Natural killer cell (primary cell): ENCODE data around the gene CIAPIN1. TPM values are rescaled to one million over a fixed set of nuclear protein-coding genes. Genes with fewer than 3 reads are reported as not detected.

Experiments
- ATAC-seq, 3 donors: fragments of 150-1000 bp in 2 of 3; fragments of 200-7000 bp in 1 of 3; cut with Tn5 transposase; 1 replicate in 1 of 3; 2 replicates in 2 of 3; pipeline ENCODE4 v1.10.0; 2021; ENCODE audit warnings: mild to moderate bottlenecking in 2 of 3, moderate library complexity in 2 of 3
- DNase-seq, 2 donors: peaks; one replicate each; pipeline versions ENCODE4 v3.0.0 to v3.0.0-alpha.2; 2013 to 2021; ENCODE audit warnings: mixed read lengths in 1 of 2
- H3K27ac ChIP-seq: one replicate; pipeline ENCODE4 v1.5.1; 2013; ENCODE audit warnings: mild to moderate bottlenecking, low read length
- H3K27me3 ChIP-seq: one replicate; pipeline ENCODE4 v1.6.1; 2013; ENCODE audit warnings: low read length; ENCODE audit not compliant: control insufficient read depth, insufficient read depth
- H3K36me3 ChIP-seq: one replicate; pipeline ENCODE4 v1.6.1; 2013; ENCODE audit warnings: low read length; ENCODE audit not compliant: control insufficient read depth, insufficient read depth
- H3K4me1 ChIP-seq: one replicate; pipeline ENCODE4 v1.6.1; 2013; ENCODE audit warnings: low read length; ENCODE audit not compliant: control insufficient read depth, insufficient read depth
- H3K4me3 ChIP-seq: one replicate; pipeline ENCODE4 v1.5.1; 2013; ENCODE audit warnings: low read length
- H3K9me3 ChIP-seq: one replicate; pipeline ENCODE4 v1.6.1; 2013; ENCODE audit warnings: low read length; ENCODE audit not compliant: control insufficient read depth, insufficient read depth
- H3K27ac Mint-ChIP-seq, 2 donors: one replicate each; pipeline ENCODE4 v1.8.0; 2022; ENCODE audit warnings: mild to moderate bottlenecking in 2 of 2, mixed read lengths in 2 of 2, moderate library complexity in 1 of 2
- H3K27me3 Mint-ChIP-seq, 2 donors: one replicate each; pipeline ENCODE4 v1.8.0; 2022; ENCODE audit warnings: low read depth in 2 of 2, mixed read lengths in 2 of 2
- H3K36me3 Mint-ChIP-seq: one replicate; pipeline ENCODE4 v1.8.0; 2022; ENCODE audit warnings: mixed read lengths
- H3K4me1 Mint-ChIP-seq, 2 donors: one replicate each; pipeline ENCODE4 v1.8.0; 2022; ENCODE audit warnings: mixed read lengths in 2 of 2
- H3K4me3 Mint-ChIP-seq: one replicate; pipeline ENCODE4 v1.8.0; 2022; ENCODE audit warnings: mild to moderate bottlenecking, moderate library complexity, mixed read lengths
- H3K9me3 Mint-ChIP-seq, 2 donors: one replicate each; pipeline ENCODE4 v1.8.0; 2022; ENCODE audit warnings: mixed read lengths in 2 of 2
- CTCF ChIP-seq: fragments of 200-600 bp; IDR thresholded peaks from one replicate; pipeline ENCODE4 v1.8.0; 2022; ENCODE audit warnings: antibody characterized with exemption
- WGBS: methylation state at CpG from one replicate; pipeline ENCODE4 v1.1.7; 2013; ENCODE audit warnings: missing lambda C conversion rate; ENCODE audit not compliant: insufficient coverage; 5-methylcytosine and 5-hydroxymethylcytosine counted together
- intact Hi-C: fragments of 100-400 bp; cut with micrococcal nuclease; formaldehyde crosslinking; loops from one replicate; pipeline ENCODE4 v1.14.2; 2022
- total RNA-seq, 4 donors: library from RNA; stranded (reverse); fragments of 120-200 nt in 1 of 4; gene quantifications; one replicate each; pipeline versions ENCODE4 v1.2.3 to v1.2.4, GENCODE V29; 2013 to 2022

Gene CIAPIN1
- total RNA-seq, 3 donors from 2014 or later (not counting 1 experiment from before 2014, with no cell fraction given) = 41.1 to 48.8 (median 42.9) TPM

- Mint-ChIP-seq H3K4me3 (no peak overlapping the region), H3K27ac (no peak overlapping the region), H3K27me3 (peaks cover 0 to 17% of the 10 kb centered on the region in 2 donors), H3K4me1 (no peaks in the 10 kb centered on the region), H3K36me3 (no peaks in the 10 kb centered on the region), H3K9me3 (no peaks in the 10 kb centered on the region)
- ATAC-seq (no peak), DNase-seq (no peak)
- no peak for TF ChIP-seq CTCF
- intact Hi-C loops = no loop called here
- Histone ChIP-seq H3K27ac (no peak overlapping the region), H3K9me3 (no peaks in the 10 kb centered on the region), H3K4me1 (peaks cover 14% of the 10 kb centered on the region), H3K4me3 (no peak overlapping the region), H3K27me3 (no peaks in the 10 kb centered on the region), H3K36me3 (no peaks in the 10 kb centered on the region)
- 48% methylated on average over 5 of the region's 5 CpGs for WGBS
Measured at GRCh38 chr16:57409065-57409464, 38.1 kb downstream of the CIAPIN1 start.

GRCh38 chr16:57407521-57408353 lies 39.4 kb downstream of the CIAPIN1 start:
- no peak for DNase-seq

GRCh38 chr16:57406881-57407280 lies 40.3 kb downstream of the CIAPIN1 start:
- H3K36me3 ChIP-seq = no peaks in the 10 kb centered on the region
- Mint-ChIP-seq H3K27me3 (peaks cover 0 to 18% of the 10 kb centered on the region in 2 donors), H3K4me1 (no peaks in the 10 kb centered on the region), H3K9me3 (no peaks in the 10 kb centered on the region), H3K4me3 (no peak overlapping the region), H3K36me3 (no peaks in the 10 kb centered on the region), H3K27ac (no peak overlapping the region)
- no peak for ATAC-seq
- 3% methylated on average over 2 of the region's 2 CpGs for WGBS
- H3K4me1 ChIP-seq = peaks cover 4% of the 10 kb centered on the region
- no peaks in the 10 kb centered on the region for H3K27me3 ChIP-seq
- TF ChIP-seq CTCF = no peak
- H3K4me3 ChIP-seq = no peak overlapping the region
- intact Hi-C loops = no loop called here
- H3K27ac ChIP-seq = no peak overlapping the region
- no peaks in the 10 kb centered on the region for H3K9me3 ChIP-seq
- DNase-seq = no peak

More at GRCh38 chr16:57407521-57408353, 39.4 kb downstream of the CIAPIN1 start:
- no peak overlapping the region for H3K4me3 Mint-ChIP-seq
- no peaks in the 10 kb centered on the region for H3K4me1 Mint-ChIP-seq
- H3K9me3 Mint-ChIP-seq = no peaks in the 10 kb centered on the region
- no peak overlapping the region for H3K27ac Mint-ChIP-seq
- H3K27me3 ChIP-seq = no peaks in the 10 kb centered on the region
- no peak for TF ChIP-seq CTCF
- no peaks in the 10 kb centered on the region for H3K36me3 Mint-ChIP-seq
- peaks cover 0 to 18% of the 10 kb centered on the region in 2 donors for H3K27me3 Mint-ChIP-seq
- H3K9me3 ChIP-seq = no peaks in the 10 kb centered on the region
- 94% methylated on average over 5 of the region's 5 CpGs for WGBS
- no peaks in the 10 kb centered on the region for H3K36me3 ChIP-seq
- H3K4me3 ChIP-seq = no peak overlapping the region
- H3K27ac ChIP-seq = no peak overlapping the region
- peaks cover 4% of the 10 kb centered on the region for H3K4me1 ChIP-seq
- ATAC-seq = no peak
- intact Hi-C loops = no loop called here
